ENCODE measurements around the gene TEAD1. TPM values are rescaled to one million over a fixed set of nuclear protein-coding genes. Genes with fewer than 3 reads are reported as not detected.

TEAD1 gene
- total RNA-seq, 6 donors from 2014 or later = 53.5 to 141 (median 80.2) TPM

GRCh38 chr11:12629601-12630313, 44.5 kb upstream of the TEAD1 start:
- no peak for ATAC-seq (ENCODE audit: low FRiP score in 2 of 2)
- Histone ChIP-seq H3K27ac (no peak overlapping the region), H3K4me3 (no peak overlapping the region), H3K4me1 (no peaks in the 10 kb centered on the region), H3K36me3 (no peaks in the 10 kb centered on the region), H3K27me3 (no peaks in the 10 kb centered on the region), H3K9me3 (peaks cover 0 to 1% (median 0%) of the 10 kb centered on the region in 4 donors)
- no peak for DNase-seq
- TF ChIP-seq POLR2A (IDR thresholded peaks at IDR 0.05) = no peak
- no peak for TF ChIP-seq POLR2AphosphoS5 (IDR thresholded peaks at IDR 0.05)
- TF ChIP-seq EP300 (IDR thresholded peaks at IDR 0.05) = no peak
- no peak for TF ChIP-seq CTCF (IDR thresholded peaks at IDR 0.05)
- 82 to 83% methylated on average over 6 of the region's 6 CpGs for WGBS, 2 donors

GRCh38 chr11:12631651-12632050, 42.6 kb upstream of the TEAD1 start:
- ATAC-seq (ENCODE audit: low FRiP score in 2 of 2) (no peak), DNase-seq (no peak)
- Histone ChIP-seq H3K9me3 (no peaks in the 10 kb centered on the region), H3K27me3 (no peaks in the 10 kb centered on the region), H3K27ac (no peak overlapping the region), H3K36me3 (no peaks in the 10 kb centered on the region), H3K4me1 (no peaks in the 10 kb centered on the region), H3K4me3 (no peak overlapping the region)
- 89% methylated on average over 4 of the region's 4 CpGs for WGBS, 2 donors
- TF ChIP-seq POLR2AphosphoS5 (IDR thresholded peaks at IDR 0.05) (no peak), CTCF (IDR thresholded peaks at IDR 0.05) (no peak), POLR2A (IDR thresholded peaks at IDR 0.05) (no peak), EP300 (IDR thresholded peaks at IDR 0.05) (no peak)

GRCh38 chr11:12634329-12634728, 39.9 kb upstream of the TEAD1 start:
- Histone ChIP-seq H3K36me3 (no peaks in the 10 kb centered on the region), H3K4me3 (no peak overlapping the region), H3K27ac (no peak overlapping the region), H3K9me3 (no peaks in the 10 kb centered on the region), H3K27me3 (no peaks in the 10 kb centered on the region), H3K4me1 (no peaks in the 10 kb centered on the region)
- ATAC-seq (ENCODE audit: low FRiP score in 2 of 2) (no peak), DNase-seq (no peak)
- 67 to 95% methylated on average over 1 of the region's 1 CpG for WGBS, 2 donors
- TF ChIP-seq CTCF (IDR thresholded peaks at IDR 0.05) (no peak), EP300 (IDR thresholded peaks at IDR 0.05) (no peak), POLR2AphosphoS5 (IDR thresholded peaks at IDR 0.05) (no peak), POLR2A (IDR thresholded peaks at IDR 0.05) (no peak)

DNA sequence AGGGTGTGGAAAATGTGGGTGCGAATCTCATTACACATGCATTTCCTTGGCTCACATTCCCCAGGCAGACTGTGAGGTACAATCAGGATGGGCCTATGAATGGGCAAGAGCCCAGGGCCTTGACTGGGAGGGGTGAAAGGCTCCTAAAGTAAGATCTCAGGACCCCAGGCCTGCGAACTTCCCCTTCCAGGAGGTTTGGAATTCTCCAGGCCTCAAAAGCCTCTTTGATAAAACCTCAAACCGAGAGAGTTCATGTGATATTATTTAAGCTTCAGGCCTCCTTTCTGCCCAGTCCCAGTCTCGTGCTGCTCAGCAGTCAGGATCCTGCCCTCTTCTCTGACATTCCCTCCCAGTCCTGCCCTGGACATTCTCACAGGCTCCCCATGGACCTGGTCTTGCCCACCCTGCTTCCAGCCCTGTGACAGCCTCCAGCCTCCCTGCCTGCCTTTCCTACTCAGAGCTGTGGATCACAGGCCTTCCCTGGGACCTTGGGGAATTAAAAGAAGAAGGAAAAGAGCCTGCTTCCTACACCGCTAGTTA, 37.3 kb upstream of the TEAD1 start:
- H3K4me3 ChIP-seq = no peak overlapping the region
- no peaks in the 10 kb centered on the region for H3K27me3 ChIP-seq
- ATAC-seq (ENCODE audit: low FRiP score in 2 of 2) (no peak), DNase-seq (no peak)
- TF ChIP-seq EP300 (IDR thresholded peaks at IDR 0.05) = no peak
- TF ChIP-seq CTCF (IDR thresholded peaks at IDR 0.05) = no peak
- no peak for TF ChIP-seq POLR2AphosphoS5 (IDR thresholded peaks at IDR 0.05)
- TF ChIP-seq POLR2A (IDR thresholded peaks at IDR 0.05) = no peak
- H3K27ac ChIP-seq = no peak overlapping the region
- WGBS, 2 donors = 74 to 84% methylated on average over 5 of the region's 5 CpGs
- H3K9me3 ChIP-seq = no peaks in the 10 kb centered on the region
- H3K4me1 ChIP-seq = no peaks in the 10 kb centered on the region
- no peaks in the 10 kb centered on the region for H3K36me3 ChIP-seq

GRCh38 chr11:12639388-12639787, 34.8 kb upstream of the TEAD1 start:
- DNase-seq (no peak), ATAC-seq (ENCODE audit: low FRiP score in 2 of 2) (no peak)
- Histone ChIP-seq H3K27me3 (no peaks in the 10 kb centered on the region), H3K27ac (no peak overlapping the region), H3K36me3 (no peaks in the 10 kb centered on the region), H3K4me3 (no peak overlapping the region), H3K4me1 (no peaks in the 10 kb centered on the region), H3K9me3 (no peaks in the 10 kb centered on the region)
- no peak for TF ChIP-seq POLR2AphosphoS5 (IDR thresholded peaks at IDR 0.05)
- no peak for TF ChIP-seq EP300 (IDR thresholded peaks at IDR 0.05)
- TF ChIP-seq CTCF (IDR thresholded peaks at IDR 0.05) = no peak
- no peak for TF ChIP-seq POLR2A (IDR thresholded peaks at IDR 0.05)
